ENCODE measurements around the gene PPM1L. TPM values are rescaled to one million over a fixed set of nuclear protein-coding genes. Genes with fewer than 3 reads are reported as not detected.
A peak's percentile ranks its signal among the peaks of the same experiment; 100 is the strongest.
"Not testable (repeated sequence)": the region's sequence is repeated elsewhere in the genome, so short reads cannot be mapped to it uniquely, and the experiment has no call there.

PPM1L gene
- total RNA-seq (2014; rRNA removed; shearing (Covaris generic)) = 2.7 and 4.3 TPM in 2 replicates
- 1.3 and 1.7 TPM in 2 replicates for polyA plus RNA-seq (2015; cell fraction: cytosol; rRNA removed)
- polyA plus RNA-seq (2015; cell fraction: nucleus; rRNA removed) = 2.5 and 3.5 TPM in 2 replicates

DNA sequence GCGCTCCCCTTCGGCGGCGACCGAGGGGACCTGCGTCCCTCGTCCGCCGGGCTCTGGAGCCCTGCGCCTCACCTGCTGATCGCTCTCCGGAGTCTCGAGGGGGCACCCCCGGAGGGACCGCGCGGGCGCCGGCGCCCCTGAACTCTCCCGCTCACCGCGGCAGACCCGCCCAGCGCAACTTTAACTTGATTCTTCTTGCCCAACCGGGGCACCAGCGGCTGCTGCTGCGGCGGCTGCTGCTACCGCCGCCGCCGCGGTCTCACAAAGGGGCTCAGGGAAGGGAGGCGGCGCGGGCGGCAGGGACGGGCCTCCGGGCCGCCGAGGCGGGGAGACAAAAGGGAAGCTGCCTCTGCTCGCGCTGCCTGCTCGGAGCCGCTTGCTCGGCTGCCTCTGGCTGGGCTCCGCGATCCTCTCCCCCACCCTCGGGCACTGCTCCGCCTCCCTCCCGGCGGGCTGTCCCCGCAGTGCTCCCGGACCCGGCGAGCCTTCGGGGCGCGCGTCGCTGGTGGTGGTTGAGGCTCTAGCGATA is at the start of gene PPM1L:
TSS of gene PPM1L (plus strand) at position 456 of the 529 bp plus-strand sequence.
- DNase-seq (ENCODE audit: low read depth) = no peak

GRCh38 chr3:160707187-160707794 is 48.7 kb upstream of the PPM1L start:
- peak; percentile 56 for DNase-seq (ENCODE audit: low read depth)

GRCh38 chr3:160709477-160710182 is 46.4 kb upstream of the PPM1L start:
- no peak for DNase-seq (ENCODE audit: low read depth)

DNA sequence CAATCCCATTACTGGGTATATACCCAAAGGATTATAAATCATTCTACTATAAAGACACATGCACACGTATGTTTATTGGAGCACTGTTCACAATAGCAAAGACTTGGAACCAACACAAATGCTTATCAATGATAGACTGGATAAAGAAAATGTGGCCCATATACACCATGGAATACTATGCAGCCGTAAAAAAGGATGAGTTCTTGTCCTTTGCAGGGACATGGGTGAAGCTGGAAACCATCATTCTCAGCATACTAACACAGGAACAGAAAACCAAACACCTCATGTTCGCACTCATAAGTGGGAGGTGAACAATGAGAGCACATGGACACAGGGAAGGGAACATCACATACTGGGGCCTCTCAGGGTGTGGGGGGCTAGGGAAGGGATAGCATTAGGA is 42.9 kb upstream of the PPM1L start:
- DNase-seq (ENCODE audit: low read depth) = not testable (repeated sequence)

DNA sequence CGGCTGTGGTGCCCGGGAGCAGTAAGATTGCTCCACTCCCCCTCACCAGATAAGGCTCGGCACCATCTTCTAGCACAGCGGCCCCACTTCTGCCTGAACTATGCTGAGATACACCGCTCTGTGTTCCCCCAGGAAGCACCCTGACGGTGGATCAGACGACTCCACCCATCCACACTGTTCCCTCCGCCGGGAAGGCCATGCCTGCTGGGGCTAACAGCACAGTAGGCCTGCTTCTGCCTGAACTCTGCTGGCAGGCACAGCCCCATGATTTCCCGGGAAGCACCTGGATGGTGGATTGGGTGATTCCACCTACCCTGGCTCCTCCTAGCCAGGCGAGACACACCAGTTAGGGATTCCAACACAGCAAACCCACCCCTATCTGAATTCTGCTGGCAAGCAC is 36.3 kb upstream of the PPM1L start:
- DNase-seq (ENCODE audit: low read depth) = no peak

DNA sequence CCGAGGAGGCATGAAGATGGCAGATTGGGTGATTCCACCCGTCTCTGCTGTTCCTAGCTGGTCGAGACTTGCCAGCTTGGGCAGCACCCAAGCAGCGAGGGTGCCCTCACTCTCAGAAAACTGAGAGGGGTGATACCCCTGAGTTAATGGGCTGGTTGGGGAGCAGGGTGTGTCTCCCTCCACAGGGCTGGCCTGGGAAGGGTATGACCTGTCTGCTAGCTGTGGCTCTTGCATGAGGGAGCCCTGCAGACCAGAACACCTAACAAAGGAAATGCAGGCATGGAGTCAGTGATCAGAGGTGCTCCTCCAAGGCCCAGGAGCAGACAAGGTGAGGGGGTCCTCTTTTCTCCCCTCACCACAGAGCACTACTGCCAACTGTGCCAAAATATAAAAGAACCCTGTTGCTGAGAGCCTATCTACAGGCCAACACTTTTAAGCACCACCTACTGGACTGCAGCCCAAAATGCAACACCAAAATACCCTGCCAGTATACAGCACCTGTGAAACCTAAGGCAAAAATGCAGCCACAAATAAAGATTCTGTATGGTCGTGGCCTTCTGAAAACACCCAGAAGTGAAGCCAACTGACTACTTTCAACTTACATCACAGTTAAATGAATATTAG is 35.8 kb upstream of the PPM1L start:
- DNase-seq (ENCODE audit: low read depth) = peak; percentile 39

DNA sequence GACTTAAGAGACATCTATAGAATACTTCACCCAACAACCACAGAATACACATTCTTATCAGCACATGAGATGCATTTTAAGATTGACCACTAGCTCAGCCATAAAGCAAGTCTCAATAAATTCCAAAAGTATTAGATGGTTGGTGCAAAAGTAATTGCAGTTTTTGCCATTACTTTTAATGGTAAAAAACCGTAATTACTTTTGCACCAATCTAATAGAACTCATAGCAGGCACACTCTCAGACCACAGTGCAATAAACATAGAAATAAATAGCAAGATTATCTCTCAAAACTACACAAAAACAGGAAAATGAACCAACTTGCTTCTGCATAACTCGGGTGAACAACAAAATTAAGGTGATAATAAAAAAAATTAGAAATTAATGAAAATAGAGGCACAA is 33.7 kb upstream of the PPM1L start:
- DNase-seq (ENCODE audit: low read depth) = no peak

GRCh38 chr3:160725338-160725737 is 30.7 kb upstream of the PPM1L start:
- no peak for DNase-seq (ENCODE audit: low read depth)

DNA sequence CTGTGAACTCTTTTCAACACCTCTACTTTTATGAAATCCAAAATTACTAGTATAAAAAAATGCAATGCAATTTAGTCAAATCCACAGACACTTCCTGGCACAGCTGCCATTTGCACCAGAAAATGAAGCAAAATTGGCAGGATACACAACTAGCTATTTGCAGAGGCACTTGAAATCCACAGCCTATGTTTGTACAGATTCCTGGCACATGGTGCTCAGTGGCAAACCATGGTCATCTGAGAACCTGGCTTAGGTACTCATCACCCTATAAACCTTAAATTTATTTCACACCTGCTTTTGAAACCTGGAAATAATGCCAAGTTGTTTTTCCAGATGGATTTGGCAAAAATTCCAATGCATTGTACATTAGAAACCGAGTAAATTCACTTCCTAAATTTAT is 20.2 kb upstream of the PPM1L start:
- no peak for DNase-seq (ENCODE audit: low read depth)

DNA sequence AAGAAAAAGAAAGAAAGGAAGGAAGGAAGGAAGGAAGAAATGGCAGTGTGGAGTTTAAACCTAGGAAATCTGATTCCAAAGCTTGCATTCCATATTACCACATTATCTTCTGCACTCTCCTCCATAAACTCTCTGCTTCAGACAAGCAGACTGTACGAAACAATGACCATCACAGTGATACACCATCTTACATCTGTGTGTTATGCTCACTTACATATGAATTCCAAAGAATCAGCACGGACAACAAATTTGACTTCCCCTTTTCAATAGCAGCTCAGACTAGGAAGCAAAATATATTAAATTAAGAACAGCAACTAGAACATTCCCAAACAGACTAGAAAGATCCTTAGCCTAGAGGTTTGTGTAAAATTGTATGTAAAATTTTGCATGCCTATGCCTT is 18.0 kb upstream of the PPM1L start:
- no peak for DNase-seq (ENCODE audit: low read depth)

DNA sequence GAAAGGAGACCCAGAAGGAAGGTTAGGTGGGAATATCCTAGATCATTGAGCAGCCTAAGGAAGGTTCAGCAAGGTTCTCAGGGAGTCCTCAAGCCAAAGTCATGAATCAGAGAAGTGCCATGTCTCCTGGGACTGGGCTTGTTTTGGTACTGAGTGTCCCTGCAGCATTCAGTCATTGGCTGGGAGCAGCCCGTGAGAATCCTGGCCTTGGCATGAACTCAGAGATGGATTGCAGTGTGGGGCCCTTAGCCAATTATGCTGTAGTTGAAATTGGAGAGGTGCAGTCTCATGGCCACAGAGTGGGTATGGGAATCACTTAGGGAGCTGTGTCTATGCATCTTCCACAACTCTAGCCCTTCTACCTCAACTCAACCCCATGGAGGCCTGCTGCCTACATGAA is 17.0 kb upstream of the PPM1L start:
- DNase-seq (ENCODE audit: low read depth) = peak; percentile 53

DNA sequence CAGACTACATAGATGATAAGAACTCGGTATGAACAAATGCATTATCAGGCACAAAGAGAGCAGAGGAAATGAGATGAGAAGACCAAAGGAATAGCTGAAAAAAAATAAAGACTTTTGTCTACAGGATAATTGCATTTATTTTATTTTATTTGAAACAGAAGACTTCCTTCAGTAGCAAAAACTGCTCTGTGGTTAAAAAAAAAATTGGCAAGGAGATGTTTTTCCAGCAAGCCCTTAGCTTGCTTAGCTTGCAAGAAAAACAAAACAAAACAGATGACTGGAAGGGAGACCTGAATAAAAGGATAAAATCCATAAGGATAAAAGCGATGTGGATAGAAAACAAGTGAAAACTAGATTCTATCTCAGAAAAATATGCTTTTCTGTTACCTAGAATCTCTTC is 9.1 kb upstream of the PPM1L start:
- no peak for DNase-seq (ENCODE audit: low read depth)

- DNase-seq (ENCODE audit: low read depth) = no peak
These were observed 8.6 kb upstream of the PPM1L start for GRCh38 chr3:160747422-160747821.

DNA sequence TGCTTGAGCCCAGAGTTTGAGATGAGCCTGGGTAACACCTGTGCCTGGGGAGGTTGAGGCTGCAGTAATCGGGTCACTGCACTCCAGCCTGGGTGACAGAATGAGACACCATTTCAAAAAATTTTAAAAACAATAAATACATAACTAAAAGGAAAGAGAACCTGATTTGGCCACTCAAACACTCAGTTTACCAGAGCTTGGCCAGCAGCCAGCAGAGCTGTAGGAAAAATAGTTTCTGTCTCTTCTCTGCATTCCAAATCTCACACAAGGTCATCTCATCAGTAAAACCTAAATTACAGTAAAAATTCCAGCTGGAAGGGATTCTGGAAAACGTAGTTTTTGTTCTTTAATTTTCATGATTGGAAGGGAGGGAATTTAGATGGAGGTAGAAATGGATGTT is 7.8 kb upstream of the PPM1L start:
- no peak for DNase-seq (ENCODE audit: low read depth)

GRCh38 chr3:160748787-160749186 is 7.2 kb upstream of the PPM1L start:
- no peak for DNase-seq (ENCODE audit: low read depth)

- no peak for DNase-seq (ENCODE audit: low read depth)
These were observed 2.1 kb upstream of the PPM1L start for GRCh38 chr3:160753953-160754352.

GRCh38 chr3:160754371-160754854 is 1.6 kb upstream of the PPM1L start:
- DNase-seq (ENCODE audit: low read depth) = peak; percentile 62

DNA sequence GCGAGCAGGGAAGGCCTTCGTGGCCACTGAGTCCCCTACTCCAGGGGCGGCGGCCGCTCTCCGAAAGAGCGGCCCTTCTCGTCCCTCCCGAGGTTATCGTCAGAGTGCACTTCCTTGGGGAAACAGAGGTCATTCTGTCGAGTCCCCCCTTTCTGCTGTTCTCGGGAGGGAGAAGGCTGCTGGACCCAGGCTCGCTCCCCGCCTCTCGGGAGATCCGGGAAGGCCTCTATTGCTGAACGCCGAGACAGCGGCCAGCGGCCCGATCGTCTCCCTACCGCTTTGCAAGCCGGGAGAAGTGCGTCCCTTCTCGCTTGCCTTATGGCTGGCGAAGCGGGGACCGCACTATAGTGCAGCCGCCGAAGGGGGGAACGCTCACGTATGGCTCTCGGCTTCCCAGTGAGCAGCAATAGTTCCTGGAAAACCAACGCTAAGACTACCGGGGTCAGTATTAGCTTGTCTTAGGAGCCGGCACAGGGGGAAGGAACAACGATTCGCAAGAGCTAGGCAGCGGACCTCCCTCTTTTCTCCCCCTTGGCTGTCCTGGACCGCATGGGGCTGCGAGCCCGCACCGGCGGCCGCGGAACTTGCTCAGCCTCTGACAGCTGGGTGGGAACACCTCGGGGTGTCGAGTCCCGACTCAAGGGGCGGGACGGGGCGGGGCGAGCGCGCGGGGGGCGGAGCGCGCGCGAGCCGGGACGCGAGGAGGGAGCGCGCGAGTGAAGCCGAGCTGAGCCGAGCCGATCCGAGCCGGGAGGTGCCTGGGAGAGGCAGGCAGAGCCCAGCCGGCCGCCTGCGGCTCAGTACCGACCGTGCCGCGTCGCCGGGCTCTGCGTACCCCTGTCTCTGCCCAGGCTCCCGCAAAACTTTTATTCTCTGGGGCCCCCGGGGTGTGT is 930 bp upstream of the PPM1L start:
- peak; percentile 92 for DNase-seq (ENCODE audit: low read depth)

DNA sequence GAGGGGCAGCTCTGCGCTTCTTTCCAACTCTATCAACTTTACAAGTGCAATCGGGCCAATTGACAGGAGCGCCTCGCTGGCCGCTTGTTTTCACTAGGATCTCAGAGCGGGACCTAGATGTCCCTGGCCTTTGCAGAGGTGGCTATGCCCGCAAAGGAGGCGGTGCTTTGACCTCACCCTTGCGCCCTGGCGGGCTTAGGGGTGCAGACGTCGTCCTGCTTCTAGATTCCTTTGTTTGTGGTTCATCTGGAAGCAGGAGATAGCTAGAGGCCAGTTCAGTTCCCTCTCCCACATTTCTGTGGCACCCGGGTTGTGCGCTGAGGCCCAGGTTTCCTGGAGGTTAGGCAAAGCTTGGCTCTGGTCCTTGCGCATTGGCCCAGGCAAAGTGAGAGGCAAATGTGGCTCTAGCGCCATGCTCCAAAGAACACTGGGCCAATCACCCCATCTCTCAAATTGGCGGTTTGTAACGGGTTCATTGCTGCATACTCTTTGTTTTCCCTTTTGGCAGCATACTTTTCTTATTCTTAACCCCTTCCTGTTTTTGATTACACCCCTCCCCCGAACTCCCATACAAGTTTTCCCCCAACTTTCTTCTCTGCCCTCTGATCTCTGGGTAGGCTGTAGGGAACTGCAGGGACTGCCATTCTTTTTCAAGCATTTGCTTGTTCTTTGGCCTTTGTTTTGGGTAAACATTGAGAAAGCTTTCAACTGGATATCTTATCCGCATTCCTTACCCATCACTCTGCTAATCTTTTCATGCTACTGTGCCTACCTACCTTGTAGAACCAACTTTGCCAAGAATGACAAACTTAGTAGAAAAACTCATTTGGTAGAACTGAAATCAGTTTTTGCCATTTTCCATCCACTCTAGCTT is 1.4 kb downstream of the PPM1L start:
- no peak for DNase-seq (ENCODE audit: low read depth)

DNA sequence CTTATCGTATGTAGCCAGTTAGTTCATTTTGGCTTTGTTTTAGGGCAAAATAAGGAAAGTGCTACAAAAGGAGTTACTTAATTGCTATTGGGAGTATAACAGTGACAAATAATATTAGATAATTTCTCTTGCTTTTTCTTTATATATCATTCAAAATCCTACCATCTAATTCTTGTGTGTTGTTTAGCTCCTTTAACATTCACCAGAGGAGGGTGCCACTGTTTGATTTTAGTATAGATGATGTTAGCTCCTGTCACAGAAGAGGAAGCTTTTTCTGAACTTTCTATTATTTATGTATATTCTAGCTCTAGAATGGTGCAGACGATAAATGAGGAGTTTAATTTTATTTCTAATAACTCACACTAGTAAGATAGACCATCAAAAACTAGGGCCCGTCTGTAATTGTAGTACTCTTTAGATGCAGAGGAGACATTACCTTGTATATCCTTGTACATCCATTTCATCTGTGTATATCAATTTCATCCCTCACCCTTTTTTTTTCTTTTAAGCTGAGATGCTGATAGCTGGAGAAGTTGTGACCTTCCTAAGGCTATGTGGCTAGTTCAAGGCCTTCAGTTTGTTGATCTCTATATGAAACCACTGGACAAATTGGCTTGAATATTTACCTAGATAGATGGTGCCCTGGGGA is 3.0 kb downstream of the PPM1L start:
- no peak for DNase-seq (ENCODE audit: low read depth)
